Mesenchymal stem cell (in vitro differentiated cells and primary cell): ENCODE results near the gene PTCH1.

Source experiments
- DNase-seq: peaks from one replicate; pipeline ENCODE4 v3.0.0-alpha.2; 2013
- H2AFZ ChIP-seq: one replicate; pipeline ENCODE4 v1.6.1; 2013; ENCODE audit warnings: low read depth, mild to moderate bottlenecking, control low read depth, inconsistent platforms, low read length, moderate library complexity
- H2AK5ac ChIP-seq: 2 replicates; pipeline ENCODE4 v1.6.1; 2013; ENCODE audit warnings: low read length, moderate library complexity, mild to moderate bottlenecking, inconsistent platforms; ENCODE audit not compliant: severe bottlenecking
- H2BK120ac ChIP-seq: one replicate; pipeline ENCODE4 v1.6.1; 2013; ENCODE audit warnings: low read depth, mild to moderate bottlenecking, inconsistent platforms, low read length, moderate library complexity
- H2BK12ac ChIP-seq, 2 experiments: one replicate each; pipeline ENCODE4 v1.6.1; 2013; ENCODE audit warnings: inconsistent platforms in 2 of 2, low read length in 2 of 2, mild to moderate bottlenecking in 2 of 2, moderate library complexity in 2 of 2, control low read depth in 1 of 2
- H2BK15ac ChIP-seq: one replicate; pipeline ENCODE4 v1.6.1; 2013; ENCODE audit warnings: mild to moderate bottlenecking, low read depth, inconsistent platforms; ENCODE audit not compliant: poor library complexity, severe bottlenecking
- H2BK5ac ChIP-seq: 2 replicates; pipeline ENCODE4 v1.6.1; 2013; ENCODE audit warnings: low read depth, mild to moderate bottlenecking, low read length, control low read depth, inconsistent platforms; ENCODE audit not compliant: poor library complexity, severe bottlenecking
- H3K14ac ChIP-seq, 2 experiments: one replicate each; pipeline ENCODE4 v1.6.1; 2013; ENCODE audit warnings: inconsistent platforms in 2 of 2, low read length in 2 of 2, control low read depth in 1 of 2, mild to moderate bottlenecking in 1 of 2, moderate library complexity in 1 of 2
- H3K18ac ChIP-seq, 2 experiments: one replicate each; pipeline ENCODE4 v1.6.1; 2013; ENCODE audit warnings: inconsistent platforms in 2 of 2, low read length in 2 of 2, control low read depth in 1 of 2, low read depth in 1 of 2, mild to moderate bottlenecking in 1 of 2
- H3K23ac ChIP-seq, 2 experiments: one replicate each; pipeline ENCODE4 v1.6.1; 2013; ENCODE audit warnings: inconsistent platforms in 2 of 2, low read length in 2 of 2, mild to moderate bottlenecking in 2 of 2, moderate library complexity in 2 of 2, control low read depth in 1 of 2
- H3K27ac ChIP-seq: 2 replicates; pipeline ENCODE4 v1.5.1; 2013; ENCODE audit warnings: mild to moderate bottlenecking, moderate library complexity, low read length, control low read depth, inconsistent platforms; ENCODE audit not compliant: poor library complexity, severe bottlenecking
- H3K27me3 ChIP-seq, 2 experiments: 2 replicates each; pipeline versions ENCODE4 v1.6.1 to v1.7.0; 2013; ENCODE audit warnings: low read length in 2 of 2, mild to moderate bottlenecking in 2 of 2, moderate library complexity in 2 of 2, control low read depth in 1 of 2, inconsistent platforms in 1 of 2; ENCODE audit not compliant: control insufficient read depth in 1 of 2, insufficient read depth in 1 of 2
- H3K36me3 ChIP-seq, 2 experiments: 2 replicates each; pipeline versions ENCODE4 v1.6.1 to v1.7.0; 2013; ENCODE audit warnings: low read length in 2 of 2, control low read depth in 1 of 2, inconsistent platforms in 1 of 2, low read depth in 1 of 2, mild to moderate bottlenecking in 1 of 2; ENCODE audit not compliant: insufficient read depth in 2 of 2, control insufficient read depth in 1 of 2
- H3K4ac ChIP-seq, 2 experiments: one replicate each; pipeline ENCODE4 v1.6.1; 2013; ENCODE audit warnings: inconsistent platforms in 2 of 2, low read length in 2 of 2, mild to moderate bottlenecking in 2 of 2, moderate library complexity in 2 of 2, control low read depth in 1 of 2, low read depth in 1 of 2
- H3K4me1 ChIP-seq: 2 replicates; pipeline ENCODE4 v1.6.1; 2013; ENCODE audit warnings: low read depth, low read length, control low read depth; ENCODE audit not compliant: control insufficient read depth, insufficient read depth
- H3K4me2 ChIP-seq: 2 replicates; pipeline ENCODE4 v1.6.1; 2013; ENCODE audit warnings: low read length, mild to moderate bottlenecking, inconsistent platforms; ENCODE audit not compliant: poor library complexity, severe bottlenecking
- H3K4me3 ChIP-seq, 2 experiments: 2 replicates each; pipeline versions ENCODE4 v1.5.1 to v1.7.0; 2013; ENCODE audit warnings: low read length in 2 of 2, mild to moderate bottlenecking in 2 of 2, control low read depth in 1 of 2, low read depth in 1 of 2; ENCODE audit not compliant: insufficient read depth in 1 of 2
- H3K79me1 ChIP-seq: replicated peaks from 2 replicates; pipeline ENCODE4 v1.6.1; 2013; ENCODE audit warnings: mild to moderate bottlenecking, control low read depth, low read length, inconsistent platforms; ENCODE audit not compliant: poor library complexity, severe bottlenecking
- H3K9ac ChIP-seq: 2 replicates; pipeline ENCODE4 v1.7.0; 2013; ENCODE audit warnings: mild to moderate bottlenecking, low read length, moderate library complexity
- H3K9me3 ChIP-seq: 2 replicates; pipeline ENCODE4 v1.7.0; 2013; ENCODE audit warnings: mild to moderate bottlenecking, low read length; ENCODE audit not compliant: control insufficient read depth
- H4K8ac ChIP-seq: one replicate; pipeline ENCODE4 v1.6.1; 2013; ENCODE audit warnings: inconsistent platforms, mild to moderate bottlenecking, low read length, moderate library complexity
- H4K91ac ChIP-seq: one replicate; pipeline ENCODE4 v1.6.1; 2013; ENCODE audit warnings: mild to moderate bottlenecking, low read length, inconsistent platforms
- WGBS: methylation state at CpG from one replicate; pipeline ENCODE4 v1.1.7; 2013; ENCODE audit warnings: mixed read lengths; 5-methylcytosine and 5-hydroxymethylcytosine counted together

Gene PTCH1

DNA sequence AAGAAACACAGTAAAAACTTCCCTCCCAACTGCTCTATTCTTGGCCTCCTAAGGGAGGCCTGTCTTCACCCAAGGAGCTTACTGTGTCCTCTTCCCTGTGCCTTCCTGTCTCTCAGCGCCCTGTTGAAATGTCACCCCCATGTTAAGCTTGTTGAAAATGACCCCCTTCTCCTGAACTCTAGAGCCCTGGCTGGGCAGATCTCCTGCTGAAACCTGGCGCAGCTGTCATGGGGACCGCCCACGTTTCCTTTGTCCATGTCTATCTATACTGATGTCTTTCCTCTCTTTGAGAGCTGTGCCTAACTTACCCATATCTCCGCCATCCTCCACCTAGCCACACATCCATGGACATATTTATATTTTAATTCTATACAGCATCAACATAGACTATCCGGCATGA, 33.3 kb downstream of the PTCH1 start:
- Histone ChIP-seq H3K4me3 (no peak overlapping the region), H3K14ac (no peak overlapping the region), H2BK5ac (no peak overlapping the region), H4K8ac (no peak overlapping the region), H2BK12ac (peak overlapping the region in 1 of 2 experiments; percentile 77), H3K23ac (no peak overlapping the region), H3K4me2 (no peak overlapping the region), H3K79me1 (peaks cover 34% of the 10 kb centered on the region), H2AFZ (no peak overlapping the region), H3K27ac (no peak overlapping the region), H3K4me1 (peaks cover 5% of the 10 kb centered on the region), H3K18ac (no peak overlapping the region), H3K27me3 (no peaks in the 10 kb centered on the region), H2AK5ac (no peak overlapping the region), H3K9me3 (no peaks in the 10 kb centered on the region), H3K9ac (no peak overlapping the region), H2BK15ac (no peak overlapping the region), H2BK120ac (no peak overlapping the region), H4K91ac (no peak overlapping the region), H3K36me3 (peaks cover 8 to 17% of the 10 kb centered on the region in 2 experiments), H3K4ac (no peak overlapping the region)
- DNase-seq = no peak
- WGBS = 95% methylated on average over 6 of the region's 6 CpGs

DNA sequence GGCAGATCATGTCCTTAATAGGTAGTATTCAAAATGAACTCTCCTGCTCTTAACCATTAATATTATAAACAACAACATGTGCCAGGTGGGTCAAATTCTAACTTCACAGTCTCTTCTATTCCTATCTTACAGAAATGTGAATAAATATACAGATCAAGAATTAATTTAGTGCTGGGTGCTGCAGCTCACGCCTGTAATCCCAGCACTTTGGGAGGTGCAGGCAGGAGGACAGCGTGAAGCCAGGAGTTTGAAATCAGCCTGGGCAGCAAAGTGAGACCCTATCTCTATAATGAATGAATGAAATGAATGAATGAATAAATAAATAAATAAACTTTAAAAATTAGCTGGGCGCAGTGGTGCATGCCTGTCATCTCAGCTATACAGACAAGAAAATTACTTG, 34.1 kb downstream of the PTCH1 start:
- Histone ChIP-seq H3K4me3 (no peak overlapping the region), H3K14ac (no peak overlapping the region), H3K9me3 (no peaks in the 10 kb centered on the region), H2AK5ac (no peak overlapping the region), H2BK15ac (no peak overlapping the region), H2BK5ac (no peak overlapping the region), H3K27me3 (no peaks in the 10 kb centered on the region), H2AFZ (no peak overlapping the region), H2BK12ac (no peak overlapping the region), H3K23ac (no peak overlapping the region), H3K4me2 (no peak overlapping the region), H2BK120ac (no peak overlapping the region), H3K27ac (no peak overlapping the region), H3K9ac (no peak overlapping the region), H4K91ac (no peak overlapping the region), H3K18ac (no peak overlapping the region), H3K36me3 (peaks cover 15 to 20% of the 10 kb centered on the region in 2 experiments), H3K4ac (no peak overlapping the region), H4K8ac (no peak overlapping the region), H3K4me1 (peaks cover 9% of the 10 kb centered on the region), H3K79me1 (peaks cover 31% of the 10 kb centered on the region)
- no peak for DNase-seq
- WGBS = 100% methylated on average over 3 of the region's 3 CpGs

DNA sequence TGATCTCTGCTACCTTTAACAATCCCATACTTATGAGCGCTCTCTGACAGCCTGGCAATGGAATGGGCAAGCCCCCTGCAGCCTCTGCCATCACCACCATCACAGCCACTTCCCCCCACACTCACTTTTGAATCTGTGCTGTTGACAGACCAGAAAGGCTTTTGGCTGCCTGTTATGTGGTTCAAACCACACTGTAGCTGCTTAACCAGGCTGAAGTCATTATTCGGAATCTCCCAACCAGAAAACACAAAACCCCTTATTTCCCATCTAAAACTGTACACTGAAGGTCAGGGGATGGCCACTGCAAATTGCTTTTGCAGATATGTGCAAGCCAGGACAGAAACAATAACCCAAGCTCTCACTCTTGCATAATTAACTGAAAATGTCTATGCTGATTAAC, 35.8 kb downstream of the PTCH1 start:
- Histone ChIP-seq H4K91ac (no peak overlapping the region), H2AFZ (no peak overlapping the region), H3K36me3 (peaks cover 26 to 33% of the 10 kb centered on the region in 2 experiments), H2BK5ac (no peak overlapping the region), H2AK5ac (no peak overlapping the region), H3K27me3 (no peaks in the 10 kb centered on the region), H4K8ac (no peak overlapping the region), H3K27ac (no peak overlapping the region), H3K4ac (no peak overlapping the region), H3K4me1 (peaks cover 9% of the 10 kb centered on the region), H2BK12ac (no peak overlapping the region), H3K4me3 (no peak overlapping the region), H3K9ac (no peak overlapping the region), H3K14ac (no peak overlapping the region), H3K23ac (no peak overlapping the region), H2BK120ac (no peak overlapping the region), H3K79me1 (peaks cover 17% of the 10 kb centered on the region), H3K9me3 (no peaks in the 10 kb centered on the region), H2BK15ac (peak overlapping the region; percentile 16), H3K4me2 (no peak overlapping the region), H3K18ac (peak overlapping the region in 1 of 2 experiments; percentile 38)
- no peak for DNase-seq
- WGBS = 83% methylated on average over 2 of the region's 2 CpGs

DNA sequence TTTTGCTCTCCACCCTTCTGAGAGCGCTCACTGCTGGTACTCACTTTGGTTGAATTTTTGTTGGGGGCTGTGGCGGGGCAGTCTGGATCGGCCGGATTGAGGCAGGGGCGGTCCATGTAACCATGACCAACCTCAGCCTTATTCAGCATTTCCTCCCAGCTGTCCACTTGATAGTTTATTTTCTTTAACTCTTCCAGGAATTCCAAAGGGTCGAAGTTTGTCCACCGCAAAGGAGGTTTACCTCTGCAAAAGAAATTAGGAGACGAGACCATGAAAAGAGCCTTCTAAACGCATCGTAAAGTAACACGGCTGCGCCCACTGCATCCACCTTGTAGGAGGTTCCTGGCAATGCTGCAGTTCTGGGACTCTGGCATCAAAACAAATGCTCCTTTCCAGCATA, 36.4 kb downstream of the PTCH1 start:
- Histone ChIP-seq H3K9ac (no peak overlapping the region), H3K18ac (no peak overlapping the region), H2BK15ac (no peak overlapping the region), H2AK5ac (no peak overlapping the region), H2BK5ac (no peak overlapping the region), H3K9me3 (no peaks in the 10 kb centered on the region), H3K27me3 (no peaks in the 10 kb centered on the region), H3K27ac (no peak overlapping the region), H3K23ac (no peak overlapping the region), H3K14ac (no peak overlapping the region), H3K79me1 (peaks cover 14% of the 10 kb centered on the region), H3K4me2 (no peak overlapping the region), H4K91ac (no peak overlapping the region), H3K4ac (no peak overlapping the region), H2BK12ac (no peak overlapping the region), H2AFZ (no peak overlapping the region), H4K8ac (no peak overlapping the region), H3K4me1 (peaks cover 9% of the 10 kb centered on the region), H3K4me3 (no peak overlapping the region), H2BK120ac (no peak overlapping the region), H3K36me3 (peaks cover 33 to 39% of the 10 kb centered on the region in 2 experiments)
- DNase-seq = no peak
- WGBS = 65% methylated on average over 12 of the region's 12 CpGs
